GM06990 (cell line): Measurements from ENCODE around the gene GOLGA6C.

Experiments used
- DNase-seq: peaks from one replicate; pipeline ENCODE4 v3.0.0-alpha.2; 2011; ENCODE audit not compliant: insufficient read length; ENCODE audit errors: extremely low read depth
- H3K27me3 ChIP-seq: replicated peaks from 2 replicates; pipeline ENCODE4 v1.6.0; 2011; ENCODE audit warnings: low read length; ENCODE audit not compliant: control insufficient read depth, insufficient read depth
- H3K36me3 ChIP-seq: 2 replicates; pipeline ENCODE4 v1.5.1; 2011; ENCODE audit warnings: low read length; ENCODE audit not compliant: control insufficient read depth, insufficient read depth
- H3K4me3 ChIP-seq: replicated peaks from 2 replicates; pipeline ENCODE4 v1.5.1; 2011; ENCODE audit warnings: low read depth, mild to moderate bottlenecking, control low read depth, low read length
- TF ChIP-seq, protein P1 (sequence below): IDR thresholded peaks from 2 replicates; pipeline ENCODE4 v1.5.1; 2011; ENCODE audit warnings: low read length, control low read depth, mild to moderate bottlenecking, inconsistent platforms; ENCODE audit not compliant: insufficient read depth, poor library complexity, severe bottlenecking

GOLGA6C gene

DNA sequence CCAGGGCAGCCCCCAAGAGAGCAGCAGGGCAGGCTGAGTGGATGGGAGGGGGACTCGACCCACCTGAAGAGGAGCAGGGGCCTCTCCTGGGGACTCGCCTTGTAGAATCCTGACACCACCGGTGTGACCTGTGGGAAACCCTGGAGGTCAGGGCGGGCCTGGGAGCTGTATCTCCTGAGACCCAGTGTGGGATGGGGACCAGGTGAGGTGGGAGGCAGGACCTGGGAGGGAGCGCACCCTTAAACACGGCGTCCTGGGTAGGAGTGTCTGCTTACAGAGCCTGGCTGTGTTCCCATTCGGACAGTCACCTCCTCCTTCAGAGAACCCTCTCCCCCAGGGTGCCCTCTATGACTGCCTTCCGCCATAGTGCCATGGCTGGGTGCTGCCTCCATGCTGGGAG is 29.3 kb upstream of the GOLGA6C start:
- Histone ChIP-seq H3K4me3 (no peak overlapping the region), H3K27me3 (peaks cover 1% of the 10 kb centered on the region; the same call in 1 of the 2 replicates), H3K36me3 (no peaks in the 10 kb centered on the region)
- no peak for DNase-seq
- TF ChIP-seq, protein P1, sequence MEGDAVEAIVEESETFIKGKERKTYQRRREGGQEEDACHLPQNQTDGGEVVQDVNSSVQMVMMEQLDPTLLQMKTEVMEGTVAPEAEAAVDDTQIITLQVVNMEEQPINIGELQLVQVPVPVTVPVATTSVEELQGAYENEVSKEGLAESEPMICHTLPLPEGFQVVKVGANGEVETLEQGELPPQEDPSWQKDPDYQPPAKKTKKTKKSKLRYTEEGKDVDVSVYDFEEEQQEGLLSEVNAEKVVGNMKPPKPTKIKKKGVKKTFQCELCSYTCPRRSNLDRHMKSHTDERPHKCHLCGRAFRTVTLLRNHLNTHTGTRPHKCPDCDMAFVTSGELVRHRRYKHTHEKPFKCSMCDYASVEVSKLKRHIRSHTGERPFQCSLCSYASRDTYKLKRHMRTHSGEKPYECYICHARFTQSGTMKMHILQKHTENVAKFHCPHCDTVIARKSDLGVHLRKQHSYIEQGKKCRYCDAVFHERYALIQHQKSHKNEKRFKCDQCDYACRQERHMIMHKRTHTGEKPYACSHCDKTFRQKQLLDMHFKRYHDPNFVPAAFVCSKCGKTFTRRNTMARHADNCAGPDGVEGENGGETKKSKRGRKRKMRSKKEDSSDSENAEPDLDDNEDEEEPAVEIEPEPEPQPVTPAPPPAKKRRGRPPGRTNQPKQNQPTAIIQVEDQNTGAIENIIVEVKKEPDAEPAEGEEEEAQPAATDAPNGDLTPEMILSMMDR, result no peak

DNA sequence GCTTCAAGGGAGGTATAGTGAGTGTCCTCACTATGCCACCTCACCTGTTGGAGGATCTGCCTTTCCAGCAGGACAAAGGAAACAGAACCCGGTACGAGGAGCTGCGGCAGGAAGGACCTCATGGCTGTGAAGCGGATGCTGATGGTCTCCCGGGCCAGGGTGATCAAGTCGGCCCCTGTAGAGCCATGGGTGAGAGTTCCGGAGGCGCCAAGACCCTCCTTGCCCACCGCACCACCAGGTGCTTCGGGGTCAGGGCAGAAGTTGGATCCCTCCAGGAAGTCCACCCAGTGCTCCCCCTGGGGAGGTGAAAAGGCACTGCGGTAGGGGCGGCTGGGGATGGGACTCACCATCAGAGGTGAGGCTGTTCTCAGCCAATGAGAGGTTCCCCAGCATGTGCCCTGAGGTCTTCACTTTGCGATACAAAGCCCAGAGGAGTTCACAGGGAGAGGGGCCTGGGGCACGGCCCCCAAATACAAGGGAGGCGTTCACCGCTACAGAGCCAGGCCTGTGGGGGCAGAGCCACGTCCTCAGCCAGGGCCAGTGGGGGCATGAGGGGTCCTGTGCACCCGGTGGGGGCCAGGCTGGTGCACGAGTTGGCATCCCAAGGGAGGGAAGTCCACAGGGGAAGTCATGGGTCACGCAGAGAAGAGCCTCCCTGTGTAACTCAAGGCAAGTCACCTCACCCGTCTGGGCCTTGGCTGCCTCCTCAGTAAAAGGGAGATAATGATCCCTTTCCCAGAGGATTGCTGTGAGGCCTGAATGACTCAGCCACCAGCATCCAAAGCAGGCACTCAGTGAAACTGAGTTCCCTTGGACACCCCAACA is 28.7 kb upstream of the GOLGA6C start:
- TF ChIP-seq, protein P1, result no peak
- Histone ChIP-seq H3K27me3 (peaks cover 1% of the 10 kb centered on the region; the same call in 1 of the 2 replicates), H3K4me3 (no peak overlapping the region), H3K36me3 (no peaks in the 10 kb centered on the region)
- DNase-seq, result no peak

DNA sequence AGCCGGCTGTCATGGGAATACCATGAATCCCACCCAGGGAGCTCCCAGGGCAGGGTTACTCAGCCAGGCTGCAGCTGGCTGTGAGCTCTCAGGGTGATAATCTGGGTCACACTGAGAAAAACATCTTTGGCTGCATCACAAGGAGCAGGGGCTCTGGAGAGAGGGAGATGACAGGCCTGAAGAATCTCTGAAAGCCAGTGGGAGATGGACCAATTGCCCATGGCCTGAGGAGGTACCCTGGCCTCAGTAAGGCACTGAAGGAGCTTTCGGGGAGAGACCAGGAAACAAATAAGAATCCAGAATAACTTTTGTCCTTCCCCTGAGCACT is 28.2 kb upstream of the GOLGA6C start:
- no peak overlapping the region for H3K4me3 ChIP-seq
- no peak for DNase-seq
- TF ChIP-seq, protein P1, result no peak
- H3K27me3 ChIP-seq, result peaks cover 1% of the 10 kb centered on the region; the same call in 1 of the 2 replicates
- no peaks in the 10 kb centered on the region for H3K36me3 ChIP-seq

DNA sequence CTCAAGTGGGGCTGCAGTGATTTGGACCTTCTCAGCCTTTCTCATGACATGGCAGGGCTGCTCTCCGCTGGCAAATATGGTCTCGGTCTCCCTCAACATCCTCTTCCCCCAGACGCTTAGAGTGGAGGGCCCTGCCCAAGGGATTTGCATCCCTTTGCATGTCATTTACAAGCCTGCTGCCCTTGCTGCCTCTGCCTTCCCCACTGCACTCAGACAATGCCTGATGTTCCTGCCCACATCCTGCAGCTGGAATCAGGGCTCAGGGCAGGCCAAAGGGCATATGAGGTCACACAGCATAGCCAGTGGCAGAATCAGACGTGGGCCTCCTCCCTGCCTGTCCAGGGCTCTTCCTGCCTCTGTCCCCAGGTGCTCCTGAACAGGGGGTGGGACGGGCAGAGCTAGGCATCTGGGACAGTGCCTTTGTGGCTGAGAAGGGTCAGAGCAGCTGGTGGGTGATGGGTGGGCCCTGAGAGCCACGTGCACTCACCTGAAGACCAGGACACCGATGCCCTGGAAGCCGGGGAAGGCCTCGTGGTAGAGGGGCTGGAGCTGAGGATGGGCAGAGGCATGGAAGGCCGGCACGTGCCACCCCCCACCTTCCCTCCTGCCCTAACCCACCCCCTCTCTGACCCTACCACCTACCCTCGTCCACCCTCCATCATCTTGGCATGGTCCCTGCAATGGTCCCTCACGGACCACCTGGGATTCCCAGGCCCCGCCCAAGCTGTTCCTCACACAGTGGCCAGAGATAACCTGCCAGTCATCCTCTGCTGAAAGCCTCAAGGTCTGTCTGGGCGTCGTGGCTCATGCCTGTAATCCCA is 27.4 kb upstream of the GOLGA6C start:
- Histone ChIP-seq H3K27me3 (peaks cover 1% of the 10 kb centered on the region; the same call in 1 of the 2 replicates), H3K36me3 (no peaks in the 10 kb centered on the region), H3K4me3 (no peak overlapping the region)
- DNase-seq, result no peak
- TF ChIP-seq, protein P1, result no peak

DNA sequence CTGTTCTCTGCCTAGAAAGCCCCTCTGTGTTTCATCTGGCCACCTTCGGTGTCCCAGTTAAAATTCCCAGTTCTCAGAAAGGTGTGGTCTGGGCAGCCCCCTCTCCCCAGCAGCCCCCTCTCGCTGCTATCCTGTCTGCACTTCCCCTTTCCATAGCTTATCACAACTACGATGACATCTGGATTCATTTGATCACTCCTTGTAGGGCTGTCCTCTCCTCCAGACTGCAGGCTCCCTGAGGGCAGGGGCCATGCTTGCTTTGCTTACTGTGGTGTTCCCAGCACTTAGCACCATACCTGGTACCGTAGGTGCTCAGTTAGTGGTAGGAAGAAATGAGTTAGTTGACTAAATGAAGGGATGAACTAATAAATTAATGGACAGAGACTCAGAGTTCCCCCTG is 26.3 kb upstream of the GOLGA6C start:
- TF ChIP-seq, protein P1, result no peak
- peaks cover 1% of the 10 kb centered on the region; the same call in 1 of the 2 replicates for H3K27me3 ChIP-seq

More for the DNA sequence above, 26.3 kb upstream of the GOLGA6C start:
- DNase-seq, result no peak
- Histone ChIP-seq H3K4me3 (no peak overlapping the region), H3K36me3 (no peaks in the 10 kb centered on the region)
